NCI-H2107 treated with DMSO at 0.1 percent for 48 hours (cell line): ENCODE data around the gene CDH24.

ENCODE experiments used
- DNase-seq: peaks from one replicate; lab custom pipeline; 2025; ENCODE audit not compliant: unreplicated experiment; lab: John Stamatoyannopoulos, UW

The CDH24 gene

GRCh38 chr14:22998329-22999012 lies 58.8 kb downstream of the CDH24 start:
- DNase-seq: no peak

- DNase-seq: no peak
Observed at GRCh38 chr14:22997676-22998323, 59.5 kb downstream of the CDH24 start.
